ENCODE results near the gene PARP16.

Gene PARP16

DNA sequence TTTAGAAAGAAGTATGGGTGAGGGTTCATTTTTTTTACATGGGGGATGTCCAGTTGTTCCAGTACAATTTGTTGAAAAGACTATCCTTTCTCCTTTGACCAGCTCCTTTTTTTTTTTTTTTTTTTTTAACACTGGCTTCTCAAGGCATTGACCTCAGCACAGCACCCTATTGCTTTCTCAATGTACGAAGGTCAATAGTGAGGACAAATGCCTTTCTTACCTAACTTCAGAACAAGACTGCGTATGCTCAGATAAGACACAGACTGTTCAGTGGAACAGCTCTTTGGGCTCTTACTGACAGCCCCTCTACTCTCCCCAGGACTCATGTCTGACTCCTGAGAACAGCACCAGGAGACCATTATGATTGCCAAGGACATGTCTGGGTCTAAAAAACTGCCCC lies 65.0 kb downstream of the PARP16 start:
- no peak for DNase-seq (ENCODE audit: insufficient read length)
- no peak for FAIRE-seq
- no peak for TF ChIP-seq POLR2A (IDR thresholded peaks at IDR 0.05; ENCODE audit: low read depth, low read length)
- no peak for TF ChIP-seq POLR2AphosphoS5 (IDR thresholded peaks at IDR 0.05; ENCODE audit: low read depth, low read length)
- no peak for TF ChIP-seq TAF1 (IDR thresholded peaks at IDR 0.05; ENCODE audit: borderline replicate concordance, low read depth, low read length)

DNA sequence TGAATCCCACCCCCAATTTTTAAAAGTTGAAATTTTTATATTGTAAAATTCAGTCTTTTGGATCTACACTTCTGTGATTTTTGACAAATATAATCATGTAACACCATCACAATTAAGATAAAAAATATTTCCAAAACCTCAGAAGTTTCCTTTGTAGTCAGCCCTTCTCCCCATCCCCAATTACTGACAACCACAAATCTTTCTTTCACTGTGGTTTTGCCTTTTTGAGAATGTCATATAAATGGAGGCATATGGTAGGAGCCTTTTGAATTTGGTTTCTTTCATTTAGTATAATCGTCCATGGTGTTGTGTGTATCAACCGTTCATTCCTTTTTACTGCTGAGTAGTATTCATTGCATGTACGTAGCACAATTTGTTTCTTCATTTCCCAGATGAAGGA lies 67.5 kb downstream of the PARP16 start:
- DNase-seq (ENCODE audit: insufficient read length) (no peak), FAIRE-seq (no peak)
- TF ChIP-seq POLR2A (IDR thresholded peaks at IDR 0.05; ENCODE audit: low read depth, low read length) (no peak), POLR2AphosphoS5 (IDR thresholded peaks at IDR 0.05; ENCODE audit: low read depth, low read length) (no peak), TAF1 (IDR thresholded peaks at IDR 0.05; ENCODE audit: borderline replicate concordance, low read depth, low read length) (no peak)

- no peak for DNase-seq (ENCODE audit: insufficient read length)
- TF ChIP-seq POLR2A (IDR thresholded peaks at IDR 0.05; ENCODE audit: low read depth, low read length) (no peak), TAF1 (IDR thresholded peaks at IDR 0.05; ENCODE audit: borderline replicate concordance, low read depth, low read length) (no peak)
- FAIRE-seq: no peak
Measured at GRCh38 chr15:65217526-65218482, 68.9 kb downstream of the PARP16 start.

- no peak for TF ChIP-seq TAF1 (IDR thresholded peaks at IDR 0.05; ENCODE audit: borderline replicate concordance, low read depth, low read length)
- no peak for TF ChIP-seq POLR2AphosphoS5 (IDR thresholded peaks at IDR 0.05; ENCODE audit: low read depth, low read length)
- TF ChIP-seq POLR2A (IDR thresholded peaks at IDR 0.05; ENCODE audit: low read depth, low read length): no peak
- FAIRE-seq: no peak
Measured at GRCh38 chr15:65215496-65215895, 71.2 kb downstream of the PARP16 start.

GRCh38 chr15:65214010-65214409 lies 72.7 kb downstream of the PARP16 start:
- TF ChIP-seq POLR2A (IDR thresholded peaks at IDR 0.05; ENCODE audit: low read depth, low read length) (no peak), TAF1 (IDR thresholded peaks at IDR 0.05; ENCODE audit: borderline replicate concordance, low read depth, low read length) (no peak)
- DNase-seq (ENCODE audit: insufficient read length) (no peak), FAIRE-seq (no peak)

More at GRCh38 chr15:65215496-65215895, 71.2 kb downstream of the PARP16 start:
- DNase-seq (ENCODE audit: insufficient read length): no peak

DNA sequence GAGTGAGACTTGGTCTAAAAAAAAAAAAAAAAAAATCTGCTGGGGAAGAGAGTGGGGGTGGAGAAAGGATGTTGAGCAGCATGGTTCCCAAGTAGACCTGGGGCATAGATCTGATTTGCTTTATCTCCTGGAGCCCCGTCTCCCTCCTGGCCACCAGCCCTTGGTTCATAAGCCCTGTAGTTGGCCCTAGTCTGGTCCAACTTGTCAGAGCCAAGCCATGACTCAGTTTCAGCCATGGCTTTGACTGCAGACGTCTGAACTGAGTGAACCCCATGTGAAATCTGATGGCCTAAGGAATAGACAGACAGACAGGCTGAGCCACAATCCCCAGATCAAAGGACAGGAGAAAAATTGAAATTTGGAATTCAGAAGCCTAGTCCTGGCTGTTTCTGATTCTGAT lies 73.4 kb downstream of the PARP16 start:
- DNase-seq (ENCODE audit: insufficient read length) (no peak), FAIRE-seq (no peak)
- TF ChIP-seq TAF1 (IDR thresholded peaks at IDR 0.05; ENCODE audit: borderline replicate concordance, low read depth, low read length) (no peak), POLR2A (IDR thresholded peaks at IDR 0.05; ENCODE audit: low read depth, low read length) (no peak), POLR2AphosphoS5 (IDR thresholded peaks at IDR 0.05; ENCODE audit: low read depth, low read length) (no peak)

GRCh38 chr15:65212097-65212496 lies 74.6 kb downstream of the PARP16 start:
- TF ChIP-seq TAF1 (IDR thresholded peaks at IDR 0.05; ENCODE audit: borderline replicate concordance, low read depth, low read length) (no peak), POLR2A (IDR thresholded peaks at IDR 0.05; ENCODE audit: low read depth, low read length) (no peak), POLR2AphosphoS5 (IDR thresholded peaks at IDR 0.05; ENCODE audit: low read depth, low read length) (no peak)
- FAIRE-seq (no peak), DNase-seq (ENCODE audit: insufficient read length) (peak; percentile 31)

GRCh38 chr15:65211482-65211982 lies 75.2 kb downstream of the PARP16 start:
- DNase-seq (ENCODE audit: insufficient read length): no peak
- FAIRE-seq: no peak
- TF ChIP-seq POLR2A (IDR thresholded peaks at IDR 0.05; ENCODE audit: low read depth, low read length) (no peak), POLR2AphosphoS5 (IDR thresholded peaks at IDR 0.05; ENCODE audit: low read depth, low read length) (no peak), TAF1 (IDR thresholded peaks at IDR 0.05; ENCODE audit: borderline replicate concordance, low read depth, low read length) (no peak)

GRCh38 chr15:65210770-65211481 lies 75.8 kb downstream of the PARP16 start, which contains the start of gene CILP:
Gene CILP, minus strand, starts transcription at chr15:65211473. Its CDS starts 1,718 bp downstream, at chr15:65209755.
- FAIRE-seq (no peak), DNase-seq (ENCODE audit: insufficient read length) (no peak)
- no peak for TF ChIP-seq POLR2AphosphoS5 (IDR thresholded peaks at IDR 0.05; ENCODE audit: low read depth, low read length)
- no peak for TF ChIP-seq TAF1 (IDR thresholded peaks at IDR 0.05; ENCODE audit: borderline replicate concordance, low read depth, low read length)
- no peak for TF ChIP-seq POLR2A (IDR thresholded peaks at IDR 0.05; ENCODE audit: low read depth, low read length)

DNA sequence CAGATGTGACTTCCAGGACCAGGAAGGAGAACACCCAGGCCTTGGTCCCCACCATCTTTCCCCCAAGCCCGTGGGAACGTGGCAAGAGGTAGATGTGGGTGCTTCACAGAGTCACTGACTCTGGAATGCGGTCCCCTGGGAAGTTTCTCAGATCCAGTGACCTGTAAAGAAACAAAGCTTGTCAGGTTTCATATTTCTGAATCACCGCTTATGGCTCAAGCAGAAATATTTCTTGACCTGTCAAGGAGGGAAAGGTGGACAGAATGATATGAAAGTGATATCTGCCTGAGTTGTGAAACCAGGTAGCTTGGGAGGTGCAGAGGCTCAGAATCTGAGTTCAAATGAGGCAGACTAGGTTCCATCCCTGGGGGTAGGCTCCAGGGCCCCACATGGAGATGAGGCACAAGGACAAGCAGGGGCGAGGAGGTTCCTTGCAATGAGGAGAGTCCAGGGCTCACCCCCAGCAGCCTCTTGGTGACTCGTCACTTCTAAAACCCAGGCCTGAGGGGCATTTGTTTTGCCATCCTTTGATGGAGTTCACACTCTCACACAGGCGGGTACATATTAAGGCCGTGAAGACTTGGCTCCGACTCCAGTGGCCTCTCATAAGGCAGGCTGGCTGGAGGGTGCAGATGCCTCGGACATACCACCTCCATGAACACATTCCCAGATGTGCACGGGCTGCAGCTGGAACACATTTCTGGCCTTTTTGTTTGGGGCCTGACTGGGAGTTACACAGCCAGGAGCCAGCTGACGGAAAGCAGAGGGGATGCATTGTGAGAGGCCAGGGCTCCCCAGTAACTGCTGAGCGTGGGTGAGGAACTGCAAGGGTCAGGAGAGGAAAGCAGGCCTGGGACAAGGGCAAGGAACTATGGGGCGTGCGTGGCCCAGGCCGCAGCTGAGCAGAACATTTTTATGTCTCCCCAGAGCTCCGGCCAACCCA lies 76.7 kb downstream of the PARP16 start:
- DNase-seq (ENCODE audit: insufficient read length) (no peak), FAIRE-seq (no peak)
- TF ChIP-seq TAF1 (IDR thresholded peaks at IDR 0.05; ENCODE audit: borderline replicate concordance, low read depth, low read length) (no peak), POLR2AphosphoS5 (IDR thresholded peaks at IDR 0.05; ENCODE audit: low read depth, low read length) (no peak), POLR2A (IDR thresholded peaks at IDR 0.05; ENCODE audit: low read depth, low read length) (no peak)
